ENCODE measurements around the gene XPR1. TPM values are rescaled to one million over a fixed set of nuclear protein-coding genes. Genes with fewer than 3 reads are reported as not detected.

The XPR1 gene
- total and polyA plus RNA-seq, 2 of the 8 experiments (the other 6 are each of a cell fraction or from before 2014, with no cell fraction given), result 28.6 to 43.9 TPM

DNA sequence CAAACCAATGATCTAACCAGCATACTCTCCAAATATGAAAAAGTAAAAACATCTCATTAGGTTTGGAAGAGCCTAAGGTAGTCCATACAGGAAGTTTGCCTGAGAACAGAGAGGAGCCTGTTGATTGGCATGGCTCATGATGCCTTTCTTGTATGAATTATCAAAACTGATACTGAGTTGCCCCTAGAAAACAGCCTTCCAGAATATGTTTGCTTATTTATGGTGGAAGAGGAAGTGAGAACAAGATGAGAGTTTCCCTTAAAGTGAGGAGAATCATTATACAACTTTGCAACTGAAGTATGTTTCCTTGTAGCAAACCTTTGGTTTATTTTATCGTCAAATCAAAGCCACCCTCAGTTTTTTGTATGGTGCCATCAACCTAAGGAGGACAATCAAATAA, 257.0 kb downstream of the XPR1 start:
- H3K9me3 ChIP-seq (ENCODE audit: insufficient read depth in 2 of 2, low read depth in 1 of 2, low read length in 1 of 2), result no peaks in the 10 kb centered on the region
- no peak overlapping the region for H3K27ac ChIP-seq (ENCODE audit: low read depth, low read length)
- no peaks in the 10 kb centered on the region for H4K20me1 ChIP-seq (replicated peaks in 1 of 2; ENCODE audit: control insufficient read depth in 1 of 2, insufficient read depth in 2 of 2, low read length in 2 of 2)
- H3K27me3 ChIP-seq (replicated peaks in 1 of 4; ENCODE audit: control insufficient read depth in 3 of 4, extremely low read depth in 1 of 4, insufficient read depth in 3 of 4, low read length in 3 of 4), result no peaks in the 10 kb centered on the region
- no peak overlapping the region for H4K8ac ChIP-seq (ENCODE audit: extremely low read depth, insufficient read depth, low read length)
- H3K18ac ChIP-seq (ENCODE audit: extremely low read depth, low read length), result no peak overlapping the region
- H3K79me1 ChIP-seq (ENCODE audit: low read depth, low read length), result no peaks in the 10 kb centered on the region
- no peak for DNase-seq (ENCODE audit: low read depth in 1 of 2, low spot score in 2 of 2)
- CTCF ChIA-PET (ENCODE audit: partially characterized antibody), result interaction anchor here (0.6 to 1.4 kb wide), 3 partner anchors 10 to 383 kb away, joined by 3 to 7 read pairs (median 3); no protein-coding TSS in a partner anchor
- no peak overlapping the region for H2BK15ac ChIP-seq (ENCODE audit: low read length)
- no peaks in the 10 kb centered on the region for H3K79me2 ChIP-seq (ENCODE audit: control insufficient read depth in 1 of 2, insufficient read depth in 2 of 2, low read length in 2 of 2)
- no peak overlapping the region for H4K91ac ChIP-seq (replicated peaks; ENCODE audit: insufficient read length, low read length)
- no peak overlapping the region for H3K14ac ChIP-seq (ENCODE audit: insufficient read length)
- no peak overlapping the region for H2AK5ac ChIP-seq (ENCODE audit: low read depth, low read length)
- no peak overlapping the region for H3K23ac ChIP-seq (ENCODE audit: insufficient read length)
- no peak overlapping the region for H3K56ac ChIP-seq (replicated peaks; ENCODE audit: insufficient read length, low read depth, low read length)
- no peak for FAIRE-seq
- H4K5ac ChIP-seq (ENCODE audit: insufficient read length, low read depth, low read length), result no peak overlapping the region
- H3K4me1 ChIP-seq (replicated peaks in 1 of 4; ENCODE audit: control insufficient read depth in 3 of 4, insufficient read depth in 4 of 4, low read length in 3 of 4), result no peaks in the 10 kb centered on the region
- 100% methylated on average over 1 of the region's 1 CpG; no CpG with 5 or more reads in 1 of the 2 experiments for WGBS, 2 experiments (ENCODE audit: extremely low coverage in 1 of 2, insufficient coverage in 1 of 2, insufficient read length in 1 of 2, insufficient replicate concordance in 2 of 2, low coverage in 1 of 2, low lambda C conversion rate in 2 of 2, missing lambda C conversion rate in 1 of 2)
- H3K4ac ChIP-seq (replicated peaks; ENCODE audit: insufficient read length, low read depth, low read length), result no peak overlapping the region
- no peak overlapping the region for H3K9ac ChIP-seq (replicated peaks in 1 of 4; ENCODE audit: extremely low read depth in 1 of 4, low read depth in 3 of 4, low read length in 3 of 4)
- H2AFZ ChIP-seq (ENCODE audit: low read length), result no peak overlapping the region
- no peak overlapping the region for H2BK120ac ChIP-seq (replicated peaks; ENCODE audit: low read depth, low read length)
- TF ChIP-seq JUN (IDR thresholded peaks at IDR 0.05; ENCODE audit: low read depth, low read length) (no peak), TAF1 (IDR thresholded peaks at IDR 0.05; ENCODE audit: low read depth, low read length) (no peak), SIN3A (conservative IDR thresholded peaks at IDR 0.05 in 1 of 2, IDR thresholded peaks at IDR 0.05 in 1 of 2; ENCODE audit: low read depth in 1 of 2, low read length in 2 of 2) (no peak), JUND (IDR thresholded peaks at IDR 0.05; ENCODE audit: low read length) (no peak), KDM4A (IDR thresholded peaks at IDR 0.05; ENCODE audit: low read depth, low read length, severe bottlenecking) (no peak), SIX5 (IDR thresholded peaks at IDR 0.05; ENCODE audit: low read depth, low read length) (no peak)
- TF ChIP-seq, protein P1, sequence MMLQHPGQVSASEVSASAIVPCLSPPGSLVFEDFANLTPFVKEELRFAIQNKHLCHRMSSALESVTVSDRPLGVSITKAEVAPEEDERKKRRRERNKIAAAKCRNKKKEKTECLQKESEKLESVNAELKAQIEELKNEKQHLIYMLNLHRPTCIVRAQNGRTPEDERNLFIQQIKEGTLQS (IDR thresholded peaks at IDR 0.05; ENCODE audit: insufficient read depth, low read depth, low read length), result no peak
- H3K4me3 ChIP-seq (ENCODE audit: extremely low read depth in 1 of 4, insufficient read depth in 2 of 4, low read depth in 3 of 4, low read length in 4 of 4), result no peak overlapping the region
- H3K23me2 ChIP-seq (ENCODE audit: low read depth, low read length), result no peaks in the 10 kb centered on the region
- no peak overlapping the region for H2BK20ac ChIP-seq (ENCODE audit: low read length)
- POLR2A ChIA-PET (ENCODE audit: partially characterized antibody), result no interaction called here
- H3K36me3 ChIP-seq (ENCODE audit: control insufficient read depth in 2 of 4, insufficient read depth in 4 of 4, low read length in 3 of 4), result no peaks in the 10 kb centered on the region; a peak in 1 of 8 replicates
- no peak overlapping the region for H2BK5ac ChIP-seq (ENCODE audit: low read depth, low read length)
- H2BK12ac ChIP-seq (ENCODE audit: low read depth, low read length), result no peak overlapping the region
- no peak overlapping the region for H3K4me2 ChIP-seq (ENCODE audit: insufficient read depth in 1 of 2, low read depth in 2 of 2, low read length in 2 of 2)

Data from H1 (cell line).